HAP-1 (cell line): ENCODE data around the gene NEB.
"Not testable (repeated sequence)": the region's sequence is repeated elsewhere in the genome, so short reads cannot be mapped to it uniquely, and the experiment has no call there.

Experiments used
- DNase-seq, 2 experiments: peaks; one replicate each; pipeline ENCODE4 v3.0.0-alpha.2; 2016 to 2020; ENCODE audit warnings: low spot score in 2 of 2
- H3K27me3 ChIP-seq: fragments of 250-450 bp; sonication (Bioruptor Pico); 2 replicates; pipeline ENCODE4 v1.5.1; 2020; ENCODE audit warnings: low read depth, mild to moderate bottlenecking, moderate library complexity
- H3K36me3 ChIP-seq: fragments of 250-450 bp; sonication (Bioruptor Pico); replicated peaks from 2 replicates; pipeline ENCODE4 v1.5.1; 2020; ENCODE audit warnings: mild to moderate bottlenecking
- H3K4me1 ChIP-seq: fragments of 250-450 bp; sonication (Bioruptor Pico); 2 replicates; pipeline ENCODE4 v1.5.1; 2020; ENCODE audit warnings: mild to moderate bottlenecking
- H3K4me3 ChIP-seq: fragments of 250-450 bp; sonication (Bioruptor Pico); 2 replicates; pipeline ENCODE4 v1.5.1; 2020; ENCODE audit warnings: mild to moderate bottlenecking, moderate library complexity
- H3K9me3 ChIP-seq: fragments of 250-450 bp; sonication (Bioruptor Pico); 2 replicates; pipeline ENCODE4 v1.5.1; 2020; ENCODE audit warnings: mild to moderate bottlenecking, moderate library complexity
- in situ Hi-C: fragments of 300-500 bp; cut with MboI; formaldehyde crosslinking; loops from 3 replicates; pipeline ENCODE4 v1.14.3; 2020; ENCODE audit warnings: low sequenced_read_pairs, inconsistent platforms, mixed read lengths

Gene NEB

GRCh38 chr2:151745261-151745660 lies 11.0 kb upstream of the NEB start:
- H3K9me3 ChIP-seq, H3K4me1 ChIP-seq, H3K4me3 ChIP-seq, H3K36me3 ChIP-seq, in situ Hi-C loops, DNase-seq, H3K27me3 ChIP-seq: not testable (repeated sequence)

- no peak overlapping the region for H3K4me3 ChIP-seq
- H3K36me3 ChIP-seq: no peaks in the 10 kb centered on the region
- H3K4me1 ChIP-seq: peaks cover 7% of the 10 kb centered on the region; the same call in 1 of the 2 replicates
- no peaks in the 10 kb centered on the region for H3K27me3 ChIP-seq
- DNase-seq: no peak
- in situ Hi-C loops: no loop called here
- H3K9me3 ChIP-seq: no peaks in the 10 kb centered on the region
Measured at GRCh38 chr2:151730262-151730975, 3.9 kb downstream of the NEB start.

- Histone ChIP-seq H3K9me3 (no peaks in the 10 kb centered on the region), H3K4me1 (peaks cover 7% of the 10 kb centered on the region; the same call in 1 of the 2 replicates), H3K27me3 (no peaks in the 10 kb centered on the region), H3K36me3 (no peaks in the 10 kb centered on the region), H3K4me3 (no peak overlapping the region)
- DNase-seq: no peak
- in situ Hi-C loops: no loop called here
Measured at GRCh38 chr2:151729837-151730236, 4.4 kb downstream of the NEB start.

- H3K4me3 ChIP-seq: no peak overlapping the region
- in situ Hi-C loops: no loop called here
- no peaks in the 10 kb centered on the region for H3K27me3 ChIP-seq
Measured at GRCh38 chr2:151729415-151729811, 4.9 kb downstream of the NEB start.

GRCh38 chr2:151728804-151729414 lies 5.4 kb downstream of the NEB start:
- DNase-seq: peak; percentile 13 to 22
- in situ Hi-C loops: no loop called here
- H3K4me3 ChIP-seq: no peak overlapping the region
- H3K36me3 ChIP-seq: no peaks in the 10 kb centered on the region
- no peaks in the 10 kb centered on the region for H3K27me3 ChIP-seq
- H3K9me3 ChIP-seq: no peaks in the 10 kb centered on the region
- H3K4me1 ChIP-seq: peaks cover 7% of the 10 kb centered on the region; the same call in 1 of the 2 replicates

More at GRCh38 chr2:151729415-151729811, 4.9 kb downstream of the NEB start:
- Histone ChIP-seq H3K9me3 (no peaks in the 10 kb centered on the region), H3K4me1 (peaks cover 7% of the 10 kb centered on the region; the same call in 1 of the 2 replicates), H3K36me3 (no peaks in the 10 kb centered on the region)
- DNase-seq: no peak

GRCh38 chr2:151727593-151728552 lies 6.4 kb downstream of the NEB start:
- H3K36me3 ChIP-seq: no peaks in the 10 kb centered on the region
- no peak overlapping the region for H3K4me3 ChIP-seq
- no peaks in the 10 kb centered on the region for H3K9me3 ChIP-seq
- in situ Hi-C loops: no loop called here
- H3K27me3 ChIP-seq: no peaks in the 10 kb centered on the region
- H3K4me1 ChIP-seq: peaks cover 7% of the 10 kb centered on the region; the same call in 1 of the 2 replicates
- DNase-seq: no peak

- no peaks in the 10 kb centered on the region for H3K9me3 ChIP-seq
- no peaks in the 10 kb centered on the region for H3K36me3 ChIP-seq
- H3K4me1 ChIP-seq: no peaks in the 10 kb centered on the region
- no peak for DNase-seq
- H3K27me3 ChIP-seq: no peaks in the 10 kb centered on the region
- H3K4me3 ChIP-seq: no peak overlapping the region
- in situ Hi-C loops: no loop called here
Measured at GRCh38 chr2:151721161-151721560, 13.1 kb downstream of the NEB start.

- Histone ChIP-seq H3K4me1 (no peaks in the 10 kb centered on the region), H3K27me3 (no peaks in the 10 kb centered on the region), H3K4me3 (no peak overlapping the region), H3K36me3 (no peaks in the 10 kb centered on the region), H3K9me3 (no peaks in the 10 kb centered on the region)
- in situ Hi-C loops: no loop called here
- DNase-seq: no peak
Measured at GRCh38 chr2:151720521-151720920, 13.8 kb downstream of the NEB start.

- Histone ChIP-seq H3K36me3 (no peaks in the 10 kb centered on the region), H3K9me3 (no peaks in the 10 kb centered on the region), H3K4me3 (no peak overlapping the region), H3K4me1 (no peaks in the 10 kb centered on the region), H3K27me3 (no peaks in the 10 kb centered on the region)
- in situ Hi-C loops: no loop called here
- DNase-seq: no peak
Measured at GRCh38 chr2:151718796-151719195, 15.5 kb downstream of the NEB start.

GRCh38 chr2:151718247-151718646 lies 16.0 kb downstream of the NEB start:
- Histone ChIP-seq H3K27me3 (no peaks in the 10 kb centered on the region), H3K36me3 (no peaks in the 10 kb centered on the region), H3K4me1 (no peaks in the 10 kb centered on the region), H3K4me3 (no peak overlapping the region), H3K9me3 (no peaks in the 10 kb centered on the region)
- no peak for DNase-seq
- in situ Hi-C loops: no loop called here

GRCh38 chr2:151716721-151717120 lies 17.6 kb downstream of the NEB start:
- no peaks in the 10 kb centered on the region for H3K4me1 ChIP-seq
- no peaks in the 10 kb centered on the region for H3K27me3 ChIP-seq
- H3K36me3 ChIP-seq: no peaks in the 10 kb centered on the region
- no peak overlapping the region for H3K4me3 ChIP-seq
- no peak for DNase-seq
- H3K9me3 ChIP-seq: no peaks in the 10 kb centered on the region
- in situ Hi-C loops: no loop called here

- in situ Hi-C loops: no loop called here
- Histone ChIP-seq H3K36me3 (no peaks in the 10 kb centered on the region), H3K27me3 (no peaks in the 10 kb centered on the region; the same call in 1 of the 2 replicates), H3K4me3 (no peak overlapping the region), H3K4me1 (no peaks in the 10 kb centered on the region), H3K9me3 (no peaks in the 10 kb centered on the region)
- no peak for DNase-seq
Measured at GRCh38 chr2:151713291-151713903, 20.9 kb downstream of the NEB start.

- no peak overlapping the region for H3K4me3 ChIP-seq
- H3K9me3 ChIP-seq: no peaks in the 10 kb centered on the region
- in situ Hi-C loops: no loop called here
- H3K4me1 ChIP-seq: no peaks in the 10 kb centered on the region
- DNase-seq: no peak
- H3K36me3 ChIP-seq: no peaks in the 10 kb centered on the region
- no peaks in the 10 kb centered on the region; the same call in 1 of the 2 replicates for H3K27me3 ChIP-seq
Measured at GRCh38 chr2:151711025-151711424, 23.3 kb downstream of the NEB start.
